HUES48 (cell line): ENCODE data around the gene BID.

ENCODE experiments used
- H3K27ac ChIP-seq: one replicate; pipeline ENCODE4 v1.7.0; 2013; ENCODE audit warnings: low read depth, low read length, inconsistent platforms
- H3K27me3 ChIP-seq: 2 replicates; pipeline ENCODE4 v1.6.1; 2013; ENCODE audit warnings: mild to moderate bottlenecking, low read length; ENCODE audit not compliant: control insufficient read depth, insufficient read depth
- H3K36me3 ChIP-seq: 2 replicates; pipeline ENCODE4 v1.6.1; 2013; ENCODE audit warnings: low read length; ENCODE audit not compliant: control insufficient read depth, insufficient read depth
- H3K4me1 ChIP-seq: 2 replicates; pipeline ENCODE4 v1.6.1; 2013; ENCODE audit warnings: mild to moderate bottlenecking, low read length; ENCODE audit not compliant: control insufficient read depth, insufficient read depth
- H3K4me3 ChIP-seq: 2 replicates; pipeline ENCODE4 v1.5.1; 2013; ENCODE audit warnings: mild to moderate bottlenecking, low read depth, low read length
- H3K9ac ChIP-seq: 2 replicates; pipeline ENCODE4 v1.6.1; 2013; ENCODE audit warnings: mild to moderate bottlenecking, low read depth, low read length, moderate library complexity
- H3K9me3 ChIP-seq: 2 replicates; pipeline ENCODE4 v1.6.1; 2013; ENCODE audit warnings: low read length; ENCODE audit not compliant: control insufficient read depth, insufficient read depth

BID gene

DNA sequence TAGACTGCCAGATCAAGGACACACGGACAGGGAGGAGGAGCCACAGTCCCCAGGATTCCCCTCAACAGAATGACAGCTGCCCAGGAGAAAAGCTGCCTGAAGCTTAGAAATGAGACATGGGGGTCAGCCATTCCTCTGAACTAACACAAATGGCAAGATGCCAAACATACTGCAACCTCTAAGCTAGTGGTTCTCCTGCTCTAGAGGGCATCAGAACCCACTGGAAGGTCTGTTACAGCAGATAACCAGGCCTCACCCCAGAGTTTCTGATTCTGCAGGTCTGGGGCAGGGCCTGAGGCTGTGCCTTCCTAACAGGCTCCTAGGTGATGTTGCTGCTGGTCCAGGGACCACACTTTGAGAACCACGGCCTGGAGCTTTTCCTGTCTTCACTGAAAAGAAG is 28.6 kb upstream of the BID start:
- Histone ChIP-seq H3K9me3 (no peaks in the 10 kb centered on the region), H3K9ac (no peak overlapping the region), H3K27ac (no peak overlapping the region), H3K4me1 (no peaks in the 10 kb centered on the region), H3K36me3 (peaks cover 17% of the 10 kb centered on the region), H3K27me3 (no peaks in the 10 kb centered on the region), H3K4me3 (no peak overlapping the region)

DNA sequence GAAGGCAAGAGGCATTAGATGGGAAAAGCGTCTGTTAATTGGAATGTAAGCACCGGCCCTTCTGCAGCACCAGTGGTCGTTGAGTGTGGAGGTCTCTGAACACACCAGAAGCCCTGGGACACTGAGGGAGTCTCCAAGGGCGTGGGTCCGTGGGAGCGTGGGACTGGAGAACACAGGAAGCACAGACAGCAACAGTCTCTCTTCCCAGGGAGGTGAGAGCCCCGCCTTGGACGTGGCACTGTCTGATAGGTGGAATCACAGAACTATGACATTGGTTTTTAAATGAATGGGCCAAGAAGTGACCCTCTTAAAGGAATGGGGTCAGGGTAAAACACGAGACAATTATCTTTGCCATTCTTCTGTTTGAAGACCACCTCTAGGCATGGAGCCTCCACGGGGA is 28.1 kb upstream of the BID start:
- Histone ChIP-seq H3K9me3 (no peaks in the 10 kb centered on the region), H3K27ac (no peak overlapping the region), H3K9ac (no peak overlapping the region), H3K27me3 (no peaks in the 10 kb centered on the region), H3K4me3 (no peak overlapping the region), H3K36me3 (peaks cover 14% of the 10 kb centered on the region), H3K4me1 (no peaks in the 10 kb centered on the region)

DNA sequence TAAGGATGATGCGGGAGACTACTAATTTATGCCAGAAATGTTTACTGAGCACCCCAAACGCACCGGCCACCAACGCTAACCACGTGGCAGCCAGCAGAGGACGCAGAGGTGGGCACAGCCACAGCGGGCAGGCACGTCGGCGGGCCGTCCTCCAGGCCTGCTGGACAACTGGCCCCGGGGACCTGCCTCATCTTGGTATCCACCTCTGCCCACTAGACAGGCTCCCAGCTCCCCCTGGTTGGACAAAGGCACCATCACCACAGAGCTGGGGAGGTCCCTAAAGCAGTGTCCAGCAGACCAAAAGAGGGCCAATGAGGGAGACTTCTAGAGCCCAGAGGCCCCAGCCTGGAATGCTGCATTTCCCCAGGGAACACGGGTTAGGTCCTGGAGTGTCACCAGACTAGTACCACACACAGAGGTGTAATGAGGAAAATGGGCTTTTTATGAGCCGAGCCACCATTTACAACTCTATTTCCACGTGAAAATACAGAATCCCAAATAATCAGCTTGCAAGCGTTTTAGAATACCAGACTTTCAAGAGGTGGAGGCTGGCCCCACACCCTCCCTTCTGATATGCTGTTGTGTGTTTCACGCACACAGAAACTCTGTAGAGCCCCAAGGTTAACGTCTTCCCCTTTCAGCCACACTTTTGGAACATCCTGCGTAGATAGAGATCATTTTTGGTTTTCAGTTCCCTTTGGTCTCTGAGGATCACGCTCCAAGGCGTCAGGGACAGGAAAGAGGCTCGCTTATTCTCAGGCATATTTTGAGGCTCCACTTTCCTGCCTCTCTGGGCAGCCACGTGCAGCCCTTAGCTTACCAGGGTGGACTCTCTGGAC is 23.7 kb upstream of the BID start:
- no peaks in the 10 kb centered on the region for H3K4me1 ChIP-seq
- no peaks in the 10 kb centered on the region for H3K27me3 ChIP-seq
- H3K4me3 ChIP-seq = no peak overlapping the region
- H3K36me3 ChIP-seq = no peaks in the 10 kb centered on the region
- no peak overlapping the region for H3K27ac ChIP-seq
- no peaks in the 10 kb centered on the region for H3K9me3 ChIP-seq
- no peak overlapping the region for H3K9ac ChIP-seq

- H3K27me3 ChIP-seq = no peaks in the 10 kb centered on the region
- H3K9ac ChIP-seq = no peak overlapping the region
- no peaks in the 10 kb centered on the region for H3K9me3 ChIP-seq
- no peak overlapping the region for H3K27ac ChIP-seq
- H3K36me3 ChIP-seq = no peaks in the 10 kb centered on the region
- no peaks in the 10 kb centered on the region for H3K4me1 ChIP-seq
- H3K4me3 ChIP-seq = no peak overlapping the region
These were observed 22.4 kb upstream of the BID start for GRCh38 chr22:17796695-17797094.

- H3K4me3 ChIP-seq = no peak overlapping the region
- H3K27ac ChIP-seq = no peak overlapping the region
- no peaks in the 10 kb centered on the region for H3K9me3 ChIP-seq
- H3K4me1 ChIP-seq = no peaks in the 10 kb centered on the region
- H3K36me3 ChIP-seq = no peaks in the 10 kb centered on the region
- no peaks in the 10 kb centered on the region for H3K27me3 ChIP-seq
- H3K9ac ChIP-seq = no peak overlapping the region
These were observed 21.6 kb upstream of the BID start for GRCh38 chr22:17795661-17796548.

GRCh38 chr22:17794726-17795542 is 20.7 kb upstream of the BID start:
- Histone ChIP-seq H3K36me3 (peaks cover 3% of the 10 kb centered on the region; the same call in 1 of the 2 replicates), H3K9me3 (no peaks in the 10 kb centered on the region), H3K9ac (no peak overlapping the region), H3K27ac (no peak overlapping the region), H3K4me1 (no peaks in the 10 kb centered on the region), H3K4me3 (no peak overlapping the region), H3K27me3 (no peaks in the 10 kb centered on the region)

- H3K9me3 ChIP-seq = no peaks in the 10 kb centered on the region
- H3K27ac ChIP-seq = no peak overlapping the region
- no peak overlapping the region for H3K4me3 ChIP-seq
- no peak overlapping the region for H3K9ac ChIP-seq
- H3K27me3 ChIP-seq = no peaks in the 10 kb centered on the region
- H3K36me3 ChIP-seq = peaks cover 7% of the 10 kb centered on the region; the same call in 1 of the 2 replicates
- H3K4me1 ChIP-seq = no peaks in the 10 kb centered on the region
These were observed 18.7 kb upstream of the BID start for GRCh38 chr22:17792854-17793434.

DNA sequence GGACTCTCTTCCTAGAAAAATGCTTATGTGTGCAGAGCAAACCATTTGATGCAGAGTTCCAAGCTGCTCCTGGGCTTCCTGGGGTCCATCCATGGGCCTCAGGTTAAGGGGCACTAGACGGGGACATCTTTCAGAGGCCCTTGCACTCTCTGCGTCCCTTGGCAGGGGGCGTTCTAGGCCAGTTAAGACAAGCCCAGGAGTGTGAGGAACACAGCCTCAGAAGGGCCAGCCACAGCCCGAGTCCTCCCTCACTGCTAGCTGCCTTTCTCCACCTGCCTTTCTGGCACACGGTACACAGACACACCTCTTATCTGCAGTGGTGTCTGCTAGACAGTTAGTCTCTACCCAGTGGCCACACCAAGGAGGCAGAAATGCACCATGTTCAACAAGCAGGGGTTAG is 18.0 kb upstream of the BID start:
- H3K4me1 ChIP-seq = no peaks in the 10 kb centered on the region
- no peaks in the 10 kb centered on the region for H3K27me3 ChIP-seq
- no peak overlapping the region for H3K27ac ChIP-seq
- no peaks in the 10 kb centered on the region for H3K9me3 ChIP-seq
- H3K4me3 ChIP-seq = no peak overlapping the region
- no peak overlapping the region for H3K9ac ChIP-seq
- peaks cover 7% of the 10 kb centered on the region; the same call in 1 of the 2 replicates for H3K36me3 ChIP-seq

GRCh38 chr22:17791196-17791595 is 16.9 kb upstream of the BID start:
- Histone ChIP-seq H3K9ac (no peak overlapping the region), H3K4me1 (no peaks in the 10 kb centered on the region), H3K36me3 (peaks cover 7% of the 10 kb centered on the region; the same call in 1 of the 2 replicates), H3K4me3 (no peak overlapping the region), H3K9me3 (no peaks in the 10 kb centered on the region), H3K27ac (no peak overlapping the region), H3K27me3 (no peaks in the 10 kb centered on the region)

DNA sequence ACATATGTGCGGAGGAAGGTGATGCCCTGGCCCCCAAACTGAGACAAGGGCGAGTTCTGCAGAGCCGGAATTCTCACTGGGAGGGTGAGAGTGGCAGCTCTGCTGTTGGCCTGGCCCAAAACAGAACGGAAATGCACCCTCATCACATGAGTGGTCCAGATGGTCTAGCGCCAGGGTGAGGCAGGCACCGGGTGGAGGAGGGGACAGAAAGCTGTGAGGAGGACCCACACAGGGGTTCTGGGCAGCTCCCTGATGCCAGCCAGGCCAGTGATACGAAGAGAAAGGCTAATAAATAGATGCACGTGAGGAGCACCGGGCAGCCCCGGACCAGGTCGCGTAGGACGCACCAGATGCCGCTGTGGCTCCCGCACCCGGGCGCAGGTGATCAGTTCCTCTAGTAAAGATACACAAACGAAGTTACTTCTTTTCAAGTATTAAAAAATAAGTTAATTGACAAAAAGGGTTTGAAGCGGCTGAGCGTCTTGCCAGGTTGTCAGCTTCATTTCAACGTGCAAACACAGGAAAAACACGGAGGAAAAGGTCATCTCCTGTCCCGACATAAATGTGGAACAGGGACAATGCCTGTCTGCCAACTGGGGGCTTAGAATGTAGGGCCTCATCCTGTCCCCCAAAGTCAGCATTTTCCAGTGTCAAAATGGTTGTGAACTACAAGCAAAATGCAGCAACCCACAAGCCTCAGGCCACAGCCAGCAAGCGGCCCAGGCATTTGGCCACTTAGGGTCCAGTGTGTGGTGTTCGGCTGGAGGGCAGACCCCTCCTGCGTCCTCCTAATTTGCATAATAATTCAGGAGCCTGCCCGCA is 15.3 kb upstream of the BID start:
- Histone ChIP-seq H3K4me3 (no peak overlapping the region), H3K9me3 (no peaks in the 10 kb centered on the region), H3K4me1 (no peaks in the 10 kb centered on the region), H3K27ac (no peak overlapping the region), H3K36me3 (peaks cover 7% of the 10 kb centered on the region; the same call in 1 of the 2 replicates), H3K27me3 (no peaks in the 10 kb centered on the region), H3K9ac (no peak overlapping the region)
